Esophagus muscularis mucosa (tissue), 4 donors: ENCODE data around the gene MITF.

Experiments used
- EP300 ChIP-seq: sonication (generic); formaldehyde crosslinking; IDR thresholded peaks from one replicate; pipeline ENCODE4 v1.6.1; 2017; ENCODE audit warnings: antibody characterized with exemption
- POLR2A ChIP-seq: fragments of 450-650 bp; IDR thresholded peaks from one replicate; pipeline ENCODE4 v1.6.1; 2017; ENCODE audit warnings: antibody characterized with exemption, moderate library complexity, mild to moderate bottlenecking, low read depth
- POLR2AphosphoS5 ChIP-seq, 2 donors: sonication (generic); formaldehyde crosslinking; IDR thresholded peaks; one replicate each; pipeline ENCODE4 v1.6.1; 2017; ENCODE audit warnings: antibody characterized with exemption in 2 of 2
- TF ChIP-seq, protein P1 (sequence below), 3 experiments: fragments of 200-600 bp in 2 of 3; fragments of 450-650 bp in 1 of 3; sonication (generic) in 2 of 3; IDR thresholded peaks; one replicate each; pipeline ENCODE4 v1.5.1; 2017 to 2019; ENCODE audit warnings: antibody characterized with exemption in 3 of 3, mild to moderate bottlenecking in 2 of 3, moderate library complexity in 1 of 3

DNA sequence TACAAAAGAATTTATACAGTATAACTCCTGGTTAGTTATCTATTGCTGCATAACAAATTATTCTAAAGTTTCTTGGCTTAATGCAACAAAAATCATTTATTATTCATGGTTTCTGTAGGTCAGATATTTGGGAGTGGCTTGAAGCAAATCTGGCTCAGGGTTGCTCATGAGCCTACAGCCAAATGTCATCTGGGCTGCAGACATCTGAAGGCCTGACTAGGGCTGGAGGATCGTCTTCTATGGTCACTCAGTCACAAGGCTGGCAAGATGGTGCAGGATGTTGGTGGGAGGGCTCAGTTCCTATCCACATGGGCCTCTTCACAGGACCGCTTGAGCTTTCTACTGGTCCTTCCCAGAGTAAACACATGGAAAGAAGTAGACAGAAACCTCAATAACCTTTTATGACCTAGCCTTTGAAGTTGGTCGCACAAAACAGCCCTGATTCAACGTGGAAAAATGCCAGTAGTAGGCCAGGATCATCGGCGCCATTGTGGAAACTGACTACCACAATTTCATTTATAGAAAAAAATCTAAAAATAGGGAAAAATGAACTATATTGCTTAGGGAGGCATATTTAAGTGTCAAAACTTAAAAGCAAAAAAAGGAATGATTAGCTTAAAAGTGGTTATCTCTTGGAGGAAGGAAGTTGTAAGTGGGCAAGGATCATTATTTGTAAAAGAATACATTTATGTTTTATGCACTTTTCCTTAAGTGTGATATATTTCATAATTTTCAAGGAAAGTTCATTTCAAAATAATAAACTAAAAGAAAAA lies 9.9 kb upstream of the MITF start:
- TF ChIP-seq POLR2A (no peak), EP300 (no peak), POLR2AphosphoS5 (IDR thresholded peaks at IDR 0.05) (no peak)
- TF ChIP-seq, protein P1, sequence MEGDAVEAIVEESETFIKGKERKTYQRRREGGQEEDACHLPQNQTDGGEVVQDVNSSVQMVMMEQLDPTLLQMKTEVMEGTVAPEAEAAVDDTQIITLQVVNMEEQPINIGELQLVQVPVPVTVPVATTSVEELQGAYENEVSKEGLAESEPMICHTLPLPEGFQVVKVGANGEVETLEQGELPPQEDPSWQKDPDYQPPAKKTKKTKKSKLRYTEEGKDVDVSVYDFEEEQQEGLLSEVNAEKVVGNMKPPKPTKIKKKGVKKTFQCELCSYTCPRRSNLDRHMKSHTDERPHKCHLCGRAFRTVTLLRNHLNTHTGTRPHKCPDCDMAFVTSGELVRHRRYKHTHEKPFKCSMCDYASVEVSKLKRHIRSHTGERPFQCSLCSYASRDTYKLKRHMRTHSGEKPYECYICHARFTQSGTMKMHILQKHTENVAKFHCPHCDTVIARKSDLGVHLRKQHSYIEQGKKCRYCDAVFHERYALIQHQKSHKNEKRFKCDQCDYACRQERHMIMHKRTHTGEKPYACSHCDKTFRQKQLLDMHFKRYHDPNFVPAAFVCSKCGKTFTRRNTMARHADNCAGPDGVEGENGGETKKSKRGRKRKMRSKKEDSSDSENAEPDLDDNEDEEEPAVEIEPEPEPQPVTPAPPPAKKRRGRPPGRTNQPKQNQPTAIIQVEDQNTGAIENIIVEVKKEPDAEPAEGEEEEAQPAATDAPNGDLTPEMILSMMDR (IDR thresholded peaks at IDR 0.05) = no peak
